ENCODE results near the gene WAPL. TPM values are rescaled to one million over a fixed set of nuclear protein-coding genes. Genes with fewer than 3 reads are reported as not detected.

The WAPL gene
- total RNA-seq, 2 donors from 2014 or later, result 42.9 to 43.0 TPM

Other genes starting within 250 kb of the WAPL start
- gene GRID1, start 155.0 kb downstream of the WAPL start, total RNA-seq, result not detected
- gene OPN4, start 132.8 kb upstream of the WAPL start, total RNA-seq, result not detected
- not detected for gene LDB3, start 146.7 kb upstream of the WAPL start, total RNA-seq
- 10 to 100 TPM in 1 of 2 donors, 1 to 10 TPM in 1; 7.6 to 14.8 TPM for gene BMPR1A, start 234.8 kb upstream of the WAPL start, total RNA-seq

All from T-helper 17 cell (primary cell).